Nephron progenitor cell (in vitro differentiated cells): ENCODE results near the gene NBAS.
"Not testable (repeated sequence)": the region's sequence is repeated elsewhere in the genome, so short reads cannot be mapped to it uniquely, and the experiment has no call there.

ENCODE experiments used
- DNase-seq: peaks from one replicate; pipeline ENCODE4 v3.0.0; 2021
- H3K27ac Mint-ChIP-seq: 2 replicates; pipeline ENCODE4 v1.8.0; 2021; ENCODE audit warnings: mild to moderate bottlenecking, moderate library complexity, mixed read lengths
- H3K27me3 Mint-ChIP-seq: 2 replicates; pipeline ENCODE4 v1.8.0; 2021; ENCODE audit warnings: mild to moderate bottlenecking, low read depth, mixed read lengths; ENCODE audit not compliant: poor library complexity
- H3K36me3 Mint-ChIP-seq: 2 replicates; pipeline ENCODE4 v1.8.0; 2021; ENCODE audit warnings: low read depth, mixed read lengths
- H3K4me1 Mint-ChIP-seq: 2 replicates; pipeline ENCODE4 v1.8.0; 2021; ENCODE audit warnings: mixed read lengths
- H3K4me3 Mint-ChIP-seq: 2 replicates; pipeline ENCODE4 v1.8.0; 2021; ENCODE audit warnings: mild to moderate bottlenecking, moderate library complexity, mixed read lengths
- H3K9me3 Mint-ChIP-seq: 2 replicates; pipeline ENCODE4 v1.8.0; 2021; ENCODE audit warnings: mild to moderate bottlenecking, moderate library complexity, mixed read lengths
- TF ChIP-seq, protein P1 (sequence below): fragments of 200-600 bp; sonication (generic); IDR thresholded peaks from 2 replicates; pipeline ENCODE4 v1.5.0; 2021; ENCODE audit warnings: antibody characterized with exemption

Gene NBAS

DNA sequence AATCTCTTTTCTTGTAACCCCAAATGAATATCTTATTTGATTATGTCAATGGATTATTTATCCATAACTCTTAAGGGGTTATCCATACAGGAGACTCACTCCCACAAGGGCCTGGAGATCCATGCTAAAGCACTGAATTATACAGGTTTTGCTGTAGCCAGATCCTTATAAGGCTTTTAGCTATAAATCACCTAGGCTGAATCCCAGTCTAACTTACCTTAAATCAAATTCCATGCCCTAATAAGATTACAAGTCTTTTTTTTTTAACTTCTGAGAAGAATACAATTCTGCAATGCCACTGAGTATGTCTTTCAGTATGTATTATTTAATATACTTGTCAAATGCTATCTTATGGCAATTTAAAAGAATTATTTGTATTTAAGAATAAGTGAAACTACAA is 340.5 kb downstream of the NBAS start:
- Mint-ChIP-seq H3K9me3 (peaks cover 4% of the 10 kb centered on the region), H3K36me3 (peaks cover 65% of the 10 kb centered on the region), H3K27me3 (no peaks in the 10 kb centered on the region), H3K27ac (no peak overlapping the region), H3K4me3 (no peak overlapping the region), H3K4me1 (no peaks in the 10 kb centered on the region)
- no peak for DNase-seq
- TF ChIP-seq, protein P1, sequence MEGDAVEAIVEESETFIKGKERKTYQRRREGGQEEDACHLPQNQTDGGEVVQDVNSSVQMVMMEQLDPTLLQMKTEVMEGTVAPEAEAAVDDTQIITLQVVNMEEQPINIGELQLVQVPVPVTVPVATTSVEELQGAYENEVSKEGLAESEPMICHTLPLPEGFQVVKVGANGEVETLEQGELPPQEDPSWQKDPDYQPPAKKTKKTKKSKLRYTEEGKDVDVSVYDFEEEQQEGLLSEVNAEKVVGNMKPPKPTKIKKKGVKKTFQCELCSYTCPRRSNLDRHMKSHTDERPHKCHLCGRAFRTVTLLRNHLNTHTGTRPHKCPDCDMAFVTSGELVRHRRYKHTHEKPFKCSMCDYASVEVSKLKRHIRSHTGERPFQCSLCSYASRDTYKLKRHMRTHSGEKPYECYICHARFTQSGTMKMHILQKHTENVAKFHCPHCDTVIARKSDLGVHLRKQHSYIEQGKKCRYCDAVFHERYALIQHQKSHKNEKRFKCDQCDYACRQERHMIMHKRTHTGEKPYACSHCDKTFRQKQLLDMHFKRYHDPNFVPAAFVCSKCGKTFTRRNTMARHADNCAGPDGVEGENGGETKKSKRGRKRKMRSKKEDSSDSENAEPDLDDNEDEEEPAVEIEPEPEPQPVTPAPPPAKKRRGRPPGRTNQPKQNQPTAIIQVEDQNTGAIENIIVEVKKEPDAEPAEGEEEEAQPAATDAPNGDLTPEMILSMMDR = no peak

DNA sequence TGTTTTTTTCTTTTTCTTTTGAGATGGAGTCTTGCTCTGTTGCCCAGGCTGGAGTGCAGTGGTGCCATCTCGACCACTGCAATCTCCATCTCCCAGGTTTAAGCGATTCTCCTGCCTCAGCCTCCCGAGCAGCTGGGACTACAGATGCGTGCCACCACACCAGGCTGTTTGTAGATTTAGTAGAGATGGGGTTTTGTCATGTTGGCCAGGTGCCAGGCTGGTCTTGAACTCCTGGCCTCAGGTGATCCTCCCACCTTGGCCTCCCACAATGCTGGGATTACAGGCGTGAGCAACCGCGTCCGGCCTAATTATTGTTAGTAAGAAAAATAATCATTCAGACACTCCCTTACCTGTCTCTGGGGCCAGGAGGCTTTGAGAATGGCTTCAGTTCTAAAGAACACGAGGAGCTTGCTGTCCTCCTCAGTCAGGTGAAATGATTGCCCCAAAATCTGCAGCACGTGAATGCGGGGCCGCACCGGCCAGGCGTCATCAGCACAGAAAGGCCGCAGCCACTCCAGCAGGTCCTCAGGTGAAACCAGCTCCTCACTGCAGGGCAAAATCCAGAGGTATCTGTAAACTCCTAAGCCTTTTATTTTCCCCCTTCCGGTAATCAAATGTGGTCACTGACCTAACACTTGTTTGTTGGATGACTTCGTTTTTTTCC is 342.6 kb downstream of the NBAS start:
- Mint-ChIP-seq H3K9me3 (peaks cover 4% of the 10 kb centered on the region), H3K4me3 (no peak overlapping the region), H3K27ac (no peak overlapping the region), H3K36me3 (peaks cover 64% of the 10 kb centered on the region), H3K4me1 (no peaks in the 10 kb centered on the region), H3K27me3 (no peaks in the 10 kb centered on the region)
- TF ChIP-seq, protein P1 = no peak
- no peak for DNase-seq

DNA sequence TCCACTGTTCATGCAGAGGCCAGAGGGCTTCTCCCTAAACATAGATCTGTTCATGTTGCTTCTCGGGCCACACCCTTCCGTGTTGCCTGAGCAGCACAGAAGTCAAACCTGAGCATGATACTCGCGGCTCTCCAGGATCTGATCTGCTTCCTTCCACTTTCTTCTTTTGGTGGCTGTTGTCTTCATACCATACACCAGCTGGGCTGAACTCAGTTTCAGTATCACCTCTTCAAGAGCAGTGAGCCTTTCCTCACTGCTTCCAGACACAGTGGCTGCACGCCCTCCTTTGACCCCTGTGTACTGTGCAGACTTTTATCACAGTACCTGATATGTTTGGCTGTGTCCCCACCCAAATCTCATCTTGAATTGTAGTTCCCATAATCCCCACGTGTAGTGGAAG is 348.9 kb downstream of the NBAS start:
- DNase-seq = no peak
- H3K4me3 Mint-ChIP-seq = no peak overlapping the region
- no peaks in the 10 kb centered on the region for H3K27me3 Mint-ChIP-seq
- no peak overlapping the region for H3K27ac Mint-ChIP-seq
- TF ChIP-seq, protein P1 = no peak
- H3K9me3 Mint-ChIP-seq = peaks cover 34% of the 10 kb centered on the region
- H3K4me1 Mint-ChIP-seq = no peaks in the 10 kb centered on the region
- peaks cover 96% of the 10 kb centered on the region for H3K36me3 Mint-ChIP-seq

DNA sequence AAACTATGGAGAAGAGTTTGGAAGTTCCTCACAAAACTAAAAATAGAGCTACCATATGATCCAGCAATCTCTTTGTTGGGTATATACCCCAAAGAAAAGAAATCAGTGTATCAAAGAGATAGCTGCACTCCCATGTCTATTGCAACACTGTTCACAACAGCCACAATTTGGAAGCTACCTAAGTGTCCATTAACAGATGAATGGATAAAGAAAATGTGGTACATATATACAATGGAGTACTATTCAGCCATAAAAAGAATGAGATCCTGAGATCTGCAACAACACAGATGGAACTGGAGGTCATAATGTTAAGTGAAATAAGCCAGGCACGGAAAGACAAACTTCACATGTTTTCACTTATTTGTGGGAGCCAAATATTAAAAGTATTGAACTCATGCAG is 350.6 kb downstream of the NBAS start:
- H3K4me1 Mint-ChIP-seq, H3K27me3 Mint-ChIP-seq, H3K4me3 Mint-ChIP-seq, DNase-seq, H3K27ac Mint-ChIP-seq: not testable (repeated sequence)
- Mint-ChIP-seq H3K36me3 (peaks cover 96% of the 10 kb centered on the region), H3K9me3 (peaks cover 36% of the 10 kb centered on the region)

DNA sequence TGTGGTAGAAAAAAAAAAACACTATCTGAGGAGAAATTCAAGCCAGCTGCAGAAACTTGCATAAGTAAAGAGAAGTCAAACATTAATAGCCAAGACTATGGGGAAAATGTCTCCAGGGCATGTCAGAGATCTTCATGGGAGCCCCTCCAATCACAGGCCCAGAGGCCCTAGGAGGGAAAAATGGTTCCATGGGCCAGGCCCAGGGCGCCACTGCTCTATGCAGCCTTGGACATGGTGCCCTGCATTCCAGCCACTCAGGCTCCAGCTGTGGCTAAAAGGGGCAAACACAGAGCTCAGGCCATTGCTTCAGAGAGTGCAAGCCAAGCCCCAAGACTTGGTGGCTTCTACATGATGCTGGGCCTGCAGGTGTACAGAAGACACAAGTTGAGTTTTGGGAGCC is 354.7 kb downstream of the NBAS start:
- no peak for DNase-seq
- H3K9me3 Mint-ChIP-seq = peaks cover 22% of the 10 kb centered on the region
- peak overlapping the region; percentile 13 for H3K27ac Mint-ChIP-seq

DNA sequence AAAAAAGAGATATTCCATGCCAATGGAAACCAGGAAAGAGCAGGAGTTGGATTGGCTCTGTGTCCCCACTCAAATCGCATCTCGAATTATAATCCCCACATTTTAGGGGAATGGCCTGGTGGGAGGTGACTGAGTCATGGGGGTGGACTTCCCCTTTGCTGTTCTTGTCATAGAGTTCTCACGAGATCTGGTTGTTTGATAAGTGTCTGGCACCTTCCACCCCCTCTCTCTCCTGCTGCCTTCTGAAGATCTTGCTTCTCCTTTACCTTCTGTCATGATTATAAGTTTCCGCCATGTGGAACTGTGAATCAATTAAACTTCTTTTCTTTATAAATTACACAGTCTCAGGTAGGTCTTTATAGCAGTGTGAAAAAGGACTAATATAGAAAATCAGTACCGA is 355.6 kb downstream of the NBAS start:
- H3K27me3 Mint-ChIP-seq = no peaks in the 10 kb centered on the region
- peaks cover 16% of the 10 kb centered on the region for H3K9me3 Mint-ChIP-seq
- no peak for DNase-seq
- H3K36me3 Mint-ChIP-seq = peaks cover 76% of the 10 kb centered on the region
- TF ChIP-seq, protein P1 = no peak
- H3K27ac Mint-ChIP-seq = peak overlapping the region; percentile 2
- H3K4me1 Mint-ChIP-seq = no peaks in the 10 kb centered on the region
- H3K4me3 Mint-ChIP-seq = no peak overlapping the region

More for the DNA sequence above, 354.7 kb downstream of the NBAS start:
- H3K4me1 Mint-ChIP-seq = no peaks in the 10 kb centered on the region
- H3K27me3 Mint-ChIP-seq = no peaks in the 10 kb centered on the region
- no peak overlapping the region for H3K4me3 Mint-ChIP-seq
- TF ChIP-seq, protein P1 = no peak
- peaks cover 85% of the 10 kb centered on the region for H3K36me3 Mint-ChIP-seq
